Endothelial cell of umbilical vein (primary cell): Measurements from ENCODE around the gene CACNA2D1. TPM values are rescaled to one million over a fixed set of nuclear protein-coding genes. Genes with fewer than 3 reads are reported as not detected.

Source experiments
- BruUV-seq: library from RNA; stranded (reverse); fragments of 400-500 nt; replicated peaks from 2 replicates; lab custom pipeline; 2021; lab: Mats Ljungman, UMichigan
- CTCF ChIA-PET: fragments of 300-600, 350-600 bp; sonication (Branson Sonifier 250); formaldehyde crosslinking; loops from one replicate; lab custom pipeline; 2021; ENCODE audit warnings: antibody characterized with exemption, inconsistent platforms; lab: Charles Lee
- POLR2A ChIA-PET: fragments of 300-600, 350-600 bp; sonication (Branson Sonifier 250); formaldehyde crosslinking; loops from one replicate; lab custom pipeline; 2021; ENCODE audit warnings: antibody characterized with exemption, inconsistent platforms; lab: Charles Lee
- DNase-seq: peaks from one replicate; pipeline ENCODE4 v3.0.0-alpha.2; 2011; ENCODE audit warnings: low read depth, low spot score
- FAIRE-seq: peaks from 2 replicates; lab custom pipeline; 2011; peaks lifted over from hg19 to GRCh38; lab: Jason Lieb, UNC
- H2AFZ ChIP-seq: 2 replicates; pipeline ENCODE4 v1.6.0; 2012; ENCODE audit warnings: low read depth, low read length, control low read depth, inconsistent platforms
- H3K27ac ChIP-seq: 2 replicates; pipeline ENCODE4 v1.5.1; 2011; ENCODE audit warnings: low read depth, mild to moderate bottlenecking, control low read depth, low read length, moderate library complexity; ENCODE audit not compliant: insufficient read depth
- H3K27me3 ChIP-seq, 2 experiments: 2 replicates each; pipeline versions ENCODE4 v1.6.0 to v1.6.1; 2011; ENCODE audit warnings: low read length in 2 of 2, mixed read lengths in 1 of 2; ENCODE audit not compliant: control insufficient read depth in 2 of 2, insufficient read depth in 2 of 2
- H3K36me3 ChIP-seq, 2 experiments: 2 replicates in 1 of 2; 3 replicates in 1 of 2; pipeline ENCODE4 v1.5.1; 2011; ENCODE audit warnings: low read length in 2 of 2, mild to moderate bottlenecking in 1 of 2, moderate library complexity in 1 of 2; ENCODE audit not compliant: control insufficient read depth in 2 of 2, insufficient read depth in 2 of 2; ENCODE audit errors: extremely low read depth in 1 of 2
- H3K4me1 ChIP-seq: 3 replicates; pipeline ENCODE4 v1.5.1; 2011; ENCODE audit warnings: mild to moderate bottlenecking, low read length; ENCODE audit not compliant: control insufficient read depth, insufficient read depth; ENCODE audit errors: extremely low read depth
- H3K4me2 ChIP-seq: 2 replicates; pipeline ENCODE4 v1.6.1; 2011; ENCODE audit warnings: low read length, control low read depth, mixed read lengths; ENCODE audit not compliant: insufficient read depth
- H3K4me3 ChIP-seq, 3 experiments: fragments of 200-600 bp in 1 of 3; sonication (generic), shearing (Covaris generic) in 1 of 3; replicated peaks in 1 of 3; 2 replicates each; pipeline ENCODE4 v1.5.1; 2011 to 2016; ENCODE audit warnings: control low read depth in 3 of 3, low read length in 3 of 3, mild to moderate bottlenecking in 2 of 3, inconsistent platforms in 1 of 3, low read depth in 1 of 3, moderate library complexity in 1 of 3; ENCODE audit not compliant: insufficient read depth in 1 of 3
- H3K79me2 ChIP-seq: 2 replicates; pipeline ENCODE4 v1.6.0; 2012; ENCODE audit warnings: low read length, inconsistent platforms; ENCODE audit not compliant: control insufficient read depth, insufficient read depth
- H3K9ac ChIP-seq: replicated peaks from 2 replicates; pipeline ENCODE3; 2011; ENCODE audit warnings: low read length, control low read depth; ENCODE audit not compliant: insufficient read depth; ENCODE audit errors: extremely low read depth
- H3K9me1 ChIP-seq: replicated peaks from 3 replicates; pipeline ENCODE4 v1.6.0; 2011; ENCODE audit warnings: mild to moderate bottlenecking, low read length; ENCODE audit not compliant: control insufficient read depth, insufficient read depth; ENCODE audit errors: extremely low read depth
- H3K9me3 ChIP-seq: replicated peaks from 2 replicates; pipeline ENCODE4 v1.5.1; 2012; ENCODE audit warnings: low read length, inconsistent platforms; ENCODE audit not compliant: control insufficient read depth, insufficient read depth
- H4K20me1 ChIP-seq: replicated peaks from 2 replicates; pipeline ENCODE3; 2011; ENCODE audit warnings: mild to moderate bottlenecking, low read length; ENCODE audit not compliant: control insufficient read depth, insufficient read depth; ENCODE audit errors: extremely low read depth
- EZH2 ChIP-seq: IDR thresholded peaks from 2 replicates; pipeline ENCODE4 v1.6.1; 2012; ENCODE audit warnings: borderline replicate concordance, low read depth, mild to moderate bottlenecking, moderate library complexity, low read length, inconsistent platforms; ENCODE audit not compliant: severe bottlenecking
- FOS ChIP-seq: IDR thresholded peaks from 2 replicates; pipeline ENCODE4 v1.6.1; 2011; ENCODE audit warnings: mild to moderate bottlenecking, low read length, moderate library complexity, borderline replicate concordance; ENCODE audit not compliant: insufficient read depth
- GATA2 ChIP-seq: IDR thresholded peaks from 2 replicates; pipeline ENCODE4 v1.7.0; 2011; ENCODE audit warnings: low read depth, mild to moderate bottlenecking, moderate library complexity, mixed read lengths, low read length; ENCODE audit not compliant: insufficient read length, insufficient read depth
- JUN ChIP-seq: IDR thresholded peaks from 2 replicates; pipeline ENCODE4 v1.6.1; 2011; ENCODE audit warnings: borderline replicate concordance, low read depth; ENCODE audit not compliant: insufficient read length, insufficient read depth
- MAX ChIP-seq: IDR thresholded peaks from 2 replicates; pipeline ENCODE4 v1.6.1; 2011; ENCODE audit not compliant: insufficient read depth, insufficient read length
- MYC ChIP-seq: IDR thresholded peaks from one replicate; pipeline ENCODE4 v1.6.1; 2011; ENCODE audit warnings: mild to moderate bottlenecking, low read depth, low read length
- POLR2A ChIP-seq: IDR thresholded peaks from 2 replicates; pipeline ENCODE4 v1.6.1; 2012; ENCODE audit warnings: low read depth, mild to moderate bottlenecking, control low read depth, low read length
- dilution Hi-C: fragments of 300-500 bp; cut with MboI; formaldehyde crosslinking; loops from one replicate; pipeline ENCODE4 v1.15.0; 2019; ENCODE audit warnings: low sequenced_read_pairs; ENCODE audit not compliant: extremely low pct_ligation_motif_present
- intact Hi-C: fragments of 100-400 bp; cut with micrococcal nuclease; formaldehyde crosslinking; loops from one replicate; pipeline ENCODE4 v1.10.0; 2022
- polyA plus RNA-seq, 4 experiments: library from polyadenylated mRNA; depleted of rRNA in 3 of 4; stranded (reverse) in 3 of 4; unstranded in 1 of 4; fragments of >200 nt; gene quantifications; 2 replicates each; pipeline versions ENCODE4 v1.2.1 to v1.2.3, GENCODE V29; 2011 to 2012; ENCODE audit warnings: missing spikeins in 1 of 4
- total RNA-seq: library from RNA; stranded (reverse); gene quantifications from 2 replicates; pipeline ENCODE4 v1.2.3, GENCODE V29; 2021

CACNA2D1 gene
- total and polyA plus RNA-seq, 2 donors (not counting 3 experiments of a cell fraction or from before 2014, with no cell fraction given): 4.1 to 38.6 TPM

- FAIRE-seq (no peak), DNase-seq (peak; percentile 20)
- H3K27me3 ChIP-seq: no peaks in the 10 kb centered on the region
- H3K4me3 ChIP-seq: no peak overlapping the region
- TF ChIP-seq GATA2 (peak; percentile 45), FOS (peak; percentile 59), MAX (no peak)
- H3K4me2 ChIP-seq: no peak overlapping the region
- H3K4me1 ChIP-seq: no peaks in the 10 kb centered on the region
- CTCF ChIA-PET: interaction anchor here (0.7 to 1.2 kb wide), 3 partner anchors 10 to 489 kb away, joined by 3 read pairs; no protein-coding TSS in a partner anchor
- intact Hi-C loops (no loop called here), dilution Hi-C loops (no loop called here)
- POLR2A ChIA-PET: no interaction called here
- no peak overlapping the region for H3K9ac ChIP-seq
- BruUV-seq: no TSS peak
- H3K36me3 ChIP-seq: no peaks in the 10 kb centered on the region
- H3K27ac ChIP-seq: no peak overlapping the region
- H3K9me1 ChIP-seq: no peaks in the 10 kb centered on the region
- no peaks in the 10 kb centered on the region for H3K79me2 ChIP-seq
- no peak overlapping the region for H2AFZ ChIP-seq
- no peaks in the 10 kb centered on the region for H3K9me3 ChIP-seq
- H4K20me1 ChIP-seq: no peaks in the 10 kb centered on the region
Measured at GRCh38 chr7:81990395-81990794, 453.2 kb downstream of the CACNA2D1 start.

- Histone ChIP-seq H4K20me1 (no peaks in the 10 kb centered on the region), H3K9ac (no peak overlapping the region), H3K4me3 (no peak overlapping the region), H3K36me3 (no peaks in the 10 kb centered on the region), H3K9me1 (no peaks in the 10 kb centered on the region), H3K27ac (no peak overlapping the region), H3K79me2 (no peaks in the 10 kb centered on the region), H3K4me2 (no peak overlapping the region), H3K9me3 (no peaks in the 10 kb centered on the region), H2AFZ (no peak overlapping the region), H3K27me3 (no peaks in the 10 kb centered on the region), H3K4me1 (no peaks in the 10 kb centered on the region)
- POLR2A ChIA-PET: no interaction called here
- CTCF ChIA-PET: no interaction called here
- no peak for DNase-seq
- dilution Hi-C loops (no loop called here), intact Hi-C loops (no loop called here)
- TF ChIP-seq MYC (no peak), GATA2 (no peak), FOS (no peak), POLR2A (no peak), JUN (no peak), MAX (no peak), EZH2 (no peak)
- FAIRE-seq: no peak
- BruUV-seq: no TSS peak
Measured at GRCh38 chr7:81986723-81987470, 456.7 kb downstream of the CACNA2D1 start.
